Measurements from ENCODE around the gene SPTBN1. TPM values are rescaled to one million over a fixed set of nuclear protein-coding genes. Genes with fewer than 3 reads are reported as not detected.
A peak's percentile ranks its signal among the peaks of the same experiment; 100 is the strongest.

Gene SPTBN1
- total RNA-seq, 1 experiment from 2014 or later = 202 TPM

GRCh38 chr2:54434229-54434628 lies 21.9 kb upstream of the SPTBN1 start:
- DNase-seq (ENCODE audit: low spot score) = no peak

- DNase-seq (ENCODE audit: low spot score) = no peak
Observed at GRCh38 chr2:54434711-54435110, 21.4 kb upstream of the SPTBN1 start.

GRCh38 chr2:54435325-54436226 lies 20.6 kb upstream of the SPTBN1 start:
- DNase-seq (ENCODE audit: low spot score) = no peak

- no peak for DNase-seq (ENCODE audit: low spot score)
Observed at GRCh38 chr2:54437588-54437987, 18.5 kb upstream of the SPTBN1 start.

GRCh38 chr2:54438271-54438670 lies 17.9 kb upstream of the SPTBN1 start:
- no peak for DNase-seq (ENCODE audit: low spot score)

GRCh38 chr2:54439582-54439981 lies 16.5 kb upstream of the SPTBN1 start:
- no peak for DNase-seq (ENCODE audit: low spot score)

GRCh38 chr2:54440050-54440449 lies 16.1 kb upstream of the SPTBN1 start:
- DNase-seq (ENCODE audit: low spot score) = no peak

GRCh38 chr2:54444503-54444902 lies 11.6 kb upstream of the SPTBN1 start:
- DNase-seq (ENCODE audit: low spot score) = no peak

- no peak for DNase-seq (ENCODE audit: low spot score)
Observed at GRCh38 chr2:54446122-54446521, 10.0 kb upstream of the SPTBN1 start.

GRCh38 chr2:54446625-54447024 lies 9.5 kb upstream of the SPTBN1 start:
- DNase-seq (ENCODE audit: low spot score) = no peak

- no peak for DNase-seq (ENCODE audit: low spot score)
Observed at GRCh38 chr2:54454548-54455130, 1.5 kb upstream of the SPTBN1 start.

GRCh38 chr2:54455131-54455562 lies 980 bp upstream of the SPTBN1 start:
- no peak for DNase-seq (ENCODE audit: low spot score)

- DNase-seq (ENCODE audit: low spot score) = no peak
Observed at GRCh38 chr2:54456362-54456611, 160 bp downstream of the SPTBN1 start.

- DNase-seq (ENCODE audit: low spot score) = peak; percentile 44
Observed at GRCh38 chr2:54456612-54457322, 640 bp downstream of the SPTBN1 start.

GRCh38 chr2:54457323-54458023 lies 1.3 kb downstream of the SPTBN1 start:
- peak; percentile 29 for DNase-seq (ENCODE audit: low spot score)

- DNase-seq (ENCODE audit: low spot score) = peak; percentile 56
Observed at GRCh38 chr2:54459037-54459441, 2.9 kb downstream of the SPTBN1 start.

GRCh38 chr2:54461261-54461660 lies 5.1 kb downstream of the SPTBN1 start:
- no peak for DNase-seq (ENCODE audit: low spot score)

GRCh38 chr2:54464341-54464740 lies 8.2 kb downstream of the SPTBN1 start:
- DNase-seq (ENCODE audit: low spot score) = no peak

GRCh38 chr2:54465143-54465542 lies 9.0 kb downstream of the SPTBN1 start:
- no peak for DNase-seq (ENCODE audit: low spot score)

- no peak for DNase-seq (ENCODE audit: low spot score)
Observed at GRCh38 chr2:54466870-54467269, 10.7 kb downstream of the SPTBN1 start.

- DNase-seq (ENCODE audit: low spot score) = no peak
Observed at GRCh38 chr2:54468673-54469072, 12.5 kb downstream of the SPTBN1 start.

- DNase-seq (ENCODE audit: low spot score) = no peak
Observed at GRCh38 chr2:54469484-54470053, 13.4 kb downstream of the SPTBN1 start.
